Mesenchymal stem cell (in vitro differentiated cells and primary cell): ENCODE data around the gene CRY2.

Experiments used
- DNase-seq: peaks from one replicate; pipeline ENCODE4 v3.0.0-alpha.2; 2013
- H2AFZ ChIP-seq: one replicate; pipeline ENCODE4 v1.6.1; 2013; ENCODE audit warnings: low read depth, mild to moderate bottlenecking, control low read depth, inconsistent platforms, low read length, moderate library complexity
- H2AK5ac ChIP-seq: 2 replicates; pipeline ENCODE4 v1.6.1; 2013; ENCODE audit warnings: low read length, moderate library complexity, mild to moderate bottlenecking, inconsistent platforms; ENCODE audit not compliant: severe bottlenecking
- H2BK120ac ChIP-seq: one replicate; pipeline ENCODE4 v1.6.1; 2013; ENCODE audit warnings: low read depth, mild to moderate bottlenecking, inconsistent platforms, low read length, moderate library complexity
- H2BK12ac ChIP-seq, 2 experiments: one replicate each; pipeline ENCODE4 v1.6.1; 2013; ENCODE audit warnings: inconsistent platforms in 2 of 2, low read length in 2 of 2, mild to moderate bottlenecking in 2 of 2, moderate library complexity in 2 of 2, control low read depth in 1 of 2
- H2BK15ac ChIP-seq: one replicate; pipeline ENCODE4 v1.6.1; 2013; ENCODE audit warnings: mild to moderate bottlenecking, low read depth, inconsistent platforms; ENCODE audit not compliant: poor library complexity, severe bottlenecking
- H2BK5ac ChIP-seq: 2 replicates; pipeline ENCODE4 v1.6.1; 2013; ENCODE audit warnings: low read depth, mild to moderate bottlenecking, low read length, control low read depth, inconsistent platforms; ENCODE audit not compliant: poor library complexity, severe bottlenecking
- H3K14ac ChIP-seq, 2 experiments: one replicate each; pipeline ENCODE4 v1.6.1; 2013; ENCODE audit warnings: inconsistent platforms in 2 of 2, low read length in 2 of 2, control low read depth in 1 of 2, mild to moderate bottlenecking in 1 of 2, moderate library complexity in 1 of 2
- H3K18ac ChIP-seq, 2 experiments: one replicate each; pipeline ENCODE4 v1.6.1; 2013; ENCODE audit warnings: inconsistent platforms in 2 of 2, low read length in 2 of 2, control low read depth in 1 of 2, low read depth in 1 of 2, mild to moderate bottlenecking in 1 of 2
- H3K23ac ChIP-seq, 2 experiments: one replicate each; pipeline ENCODE4 v1.6.1; 2013; ENCODE audit warnings: inconsistent platforms in 2 of 2, low read length in 2 of 2, mild to moderate bottlenecking in 2 of 2, moderate library complexity in 2 of 2, control low read depth in 1 of 2
- H3K27ac ChIP-seq: 2 replicates; pipeline ENCODE4 v1.5.1; 2013; ENCODE audit warnings: mild to moderate bottlenecking, moderate library complexity, low read length, control low read depth, inconsistent platforms; ENCODE audit not compliant: poor library complexity, severe bottlenecking
- H3K27me3 ChIP-seq, 2 experiments: 2 replicates each; pipeline versions ENCODE4 v1.6.1 to v1.7.0; 2013; ENCODE audit warnings: low read length in 2 of 2, mild to moderate bottlenecking in 2 of 2, moderate library complexity in 2 of 2, control low read depth in 1 of 2, inconsistent platforms in 1 of 2; ENCODE audit not compliant: control insufficient read depth in 1 of 2, insufficient read depth in 1 of 2
- H3K36me3 ChIP-seq, 2 experiments: 2 replicates each; pipeline versions ENCODE4 v1.6.1 to v1.7.0; 2013; ENCODE audit warnings: low read length in 2 of 2, control low read depth in 1 of 2, inconsistent platforms in 1 of 2, low read depth in 1 of 2, mild to moderate bottlenecking in 1 of 2; ENCODE audit not compliant: insufficient read depth in 2 of 2, control insufficient read depth in 1 of 2
- H3K4ac ChIP-seq, 2 experiments: one replicate each; pipeline ENCODE4 v1.6.1; 2013; ENCODE audit warnings: inconsistent platforms in 2 of 2, low read length in 2 of 2, mild to moderate bottlenecking in 2 of 2, moderate library complexity in 2 of 2, control low read depth in 1 of 2, low read depth in 1 of 2
- H3K4me1 ChIP-seq: 2 replicates; pipeline ENCODE4 v1.6.1; 2013; ENCODE audit warnings: low read depth, low read length, control low read depth; ENCODE audit not compliant: control insufficient read depth, insufficient read depth
- H3K4me2 ChIP-seq: 2 replicates; pipeline ENCODE4 v1.6.1; 2013; ENCODE audit warnings: low read length, mild to moderate bottlenecking, inconsistent platforms; ENCODE audit not compliant: poor library complexity, severe bottlenecking
- H3K4me3 ChIP-seq, 2 experiments: 2 replicates each; pipeline versions ENCODE4 v1.5.1 to v1.7.0; 2013; ENCODE audit warnings: low read length in 2 of 2, mild to moderate bottlenecking in 2 of 2, control low read depth in 1 of 2, low read depth in 1 of 2; ENCODE audit not compliant: insufficient read depth in 1 of 2
- H3K79me1 ChIP-seq: replicated peaks from 2 replicates; pipeline ENCODE4 v1.6.1; 2013; ENCODE audit warnings: mild to moderate bottlenecking, control low read depth, low read length, inconsistent platforms; ENCODE audit not compliant: poor library complexity, severe bottlenecking
- H3K9ac ChIP-seq: 2 replicates; pipeline ENCODE4 v1.7.0; 2013; ENCODE audit warnings: mild to moderate bottlenecking, low read length, moderate library complexity
- H3K9me3 ChIP-seq: 2 replicates; pipeline ENCODE4 v1.7.0; 2013; ENCODE audit warnings: mild to moderate bottlenecking, low read length; ENCODE audit not compliant: control insufficient read depth
- H4K8ac ChIP-seq: one replicate; pipeline ENCODE4 v1.6.1; 2013; ENCODE audit warnings: inconsistent platforms, mild to moderate bottlenecking, low read length, moderate library complexity
- H4K91ac ChIP-seq: one replicate; pipeline ENCODE4 v1.6.1; 2013; ENCODE audit warnings: mild to moderate bottlenecking, low read length, inconsistent platforms
- WGBS: methylation state at CpG from one replicate; pipeline ENCODE4 v1.1.7; 2013; ENCODE audit warnings: mixed read lengths; 5-methylcytosine and 5-hydroxymethylcytosine counted together

Gene CRY2

DNA sequence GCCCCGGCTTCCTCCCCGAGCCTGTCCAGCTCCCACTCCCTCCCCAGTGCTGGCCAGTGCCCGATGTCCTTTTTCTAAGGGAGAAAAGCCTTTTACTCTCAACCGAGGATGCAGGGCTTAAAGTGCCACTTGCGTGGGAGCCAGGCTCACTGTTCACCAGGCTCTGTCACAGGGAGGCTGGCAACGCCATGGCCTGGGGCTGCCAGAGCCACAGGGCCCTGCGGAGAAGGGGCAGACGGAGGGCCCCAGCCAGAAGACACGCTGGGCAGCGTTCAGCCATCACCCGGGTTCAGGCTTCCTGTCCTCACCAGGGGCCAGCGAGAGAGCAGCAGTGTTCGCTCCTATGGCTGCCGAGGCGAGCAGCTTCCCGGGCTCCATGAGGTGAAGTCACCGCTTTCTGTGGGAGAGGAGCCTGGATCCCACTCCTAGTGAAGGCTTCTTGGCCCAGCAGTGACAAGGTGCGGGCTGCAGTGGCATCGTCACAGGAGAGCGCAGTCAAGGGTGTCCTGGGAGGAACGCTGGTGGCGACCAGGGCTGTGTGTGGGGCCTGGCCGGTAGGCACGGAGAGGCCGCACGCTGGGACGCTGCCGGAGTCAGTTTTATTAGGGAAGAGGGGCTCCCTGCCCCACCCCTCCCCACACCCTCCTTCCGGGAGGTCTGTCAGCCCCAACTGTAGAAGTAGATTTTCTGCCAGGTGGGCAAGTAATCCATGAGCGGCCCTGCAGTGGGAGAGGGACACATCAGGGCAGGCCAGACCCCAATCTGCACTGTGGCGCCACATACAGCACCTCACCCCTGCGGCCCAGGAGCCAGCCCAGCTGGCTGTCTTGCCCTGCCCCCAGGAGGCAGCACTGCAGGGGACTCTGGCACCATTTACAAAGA is 62.6 kb downstream of the CRY2 start:
- no peak overlapping the region for H3K23ac ChIP-seq
- no peak overlapping the region for H2BK12ac ChIP-seq
- no peak overlapping the region for H4K8ac ChIP-seq
- H2AFZ ChIP-seq: no peak overlapping the region
- no peak overlapping the region for H2BK5ac ChIP-seq
- no peak overlapping the region for H3K14ac ChIP-seq
- H3K18ac ChIP-seq: no peak overlapping the region
- H3K27ac ChIP-seq: no peak overlapping the region
- H3K4me1 ChIP-seq: peaks cover 6% of the 10 kb centered on the region
- no peak overlapping the region for H4K91ac ChIP-seq
- no peak overlapping the region for H3K4me2 ChIP-seq
- WGBS: 89% methylated on average over 29 of the region's 32 CpGs
- H2BK120ac ChIP-seq: no peak overlapping the region
- no peaks in the 10 kb centered on the region for H3K27me3 ChIP-seq
- H2BK15ac ChIP-seq: no peak overlapping the region
- no peak for DNase-seq
- H3K79me1 ChIP-seq: peaks cover 15% of the 10 kb centered on the region
- no peak overlapping the region for H3K9ac ChIP-seq
- no peaks in the 10 kb centered on the region for H3K9me3 ChIP-seq
- H3K36me3 ChIP-seq: peaks cover 52 to 64% of the 10 kb centered on the region in 2 experiments
- no peak overlapping the region for H3K4ac ChIP-seq
- H3K4me3 ChIP-seq: no peak overlapping the region
- no peak overlapping the region for H2AK5ac ChIP-seq

DNA sequence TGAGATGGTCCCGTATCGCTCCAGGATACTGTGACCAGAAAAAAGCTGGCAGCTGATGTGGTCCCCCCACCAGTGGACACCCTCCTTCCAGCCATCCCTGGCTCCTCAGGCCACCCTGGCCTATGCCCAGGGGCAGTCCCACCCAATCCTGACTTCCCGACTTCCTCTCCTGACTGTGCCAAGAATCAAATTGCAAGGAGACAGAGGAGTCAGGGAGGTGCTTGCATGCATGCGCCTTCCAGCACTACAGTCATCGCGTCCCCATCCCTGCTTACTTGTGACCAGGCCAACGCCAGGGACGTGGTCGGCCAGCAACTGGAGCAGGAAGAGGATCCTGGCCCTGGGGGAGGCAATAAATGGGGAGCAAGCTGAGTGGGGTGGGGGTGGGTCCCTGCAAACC is 63.3 kb downstream of the CRY2 start:
- no peak overlapping the region for H3K27ac ChIP-seq
- no peak overlapping the region for H3K4ac ChIP-seq
- no peak overlapping the region for H4K8ac ChIP-seq
- H3K4me2 ChIP-seq: no peak overlapping the region
- H3K9ac ChIP-seq: no peak overlapping the region
- H3K14ac ChIP-seq: no peak overlapping the region
- no peaks in the 10 kb centered on the region for H3K27me3 ChIP-seq
- H3K23ac ChIP-seq: no peak overlapping the region
- no peak overlapping the region for H2BK5ac ChIP-seq
- H2AFZ ChIP-seq: no peak overlapping the region
- no peak overlapping the region for H2BK120ac ChIP-seq
- peaks cover 22% of the 10 kb centered on the region for H3K79me1 ChIP-seq
- no peak overlapping the region for H2BK15ac ChIP-seq
- no peak overlapping the region for H4K91ac ChIP-seq
- no peaks in the 10 kb centered on the region for H3K9me3 ChIP-seq
- 99% methylated on average over 9 of the region's 9 CpGs for WGBS
- H3K18ac ChIP-seq: no peak overlapping the region
- peaks cover 6% of the 10 kb centered on the region for H3K4me1 ChIP-seq
- no peak overlapping the region for H2BK12ac ChIP-seq
- DNase-seq: no peak
- H3K4me3 ChIP-seq: no peak overlapping the region
- no peak overlapping the region for H2AK5ac ChIP-seq
- peaks cover 60 to 67% of the 10 kb centered on the region in 2 experiments for H3K36me3 ChIP-seq

DNA sequence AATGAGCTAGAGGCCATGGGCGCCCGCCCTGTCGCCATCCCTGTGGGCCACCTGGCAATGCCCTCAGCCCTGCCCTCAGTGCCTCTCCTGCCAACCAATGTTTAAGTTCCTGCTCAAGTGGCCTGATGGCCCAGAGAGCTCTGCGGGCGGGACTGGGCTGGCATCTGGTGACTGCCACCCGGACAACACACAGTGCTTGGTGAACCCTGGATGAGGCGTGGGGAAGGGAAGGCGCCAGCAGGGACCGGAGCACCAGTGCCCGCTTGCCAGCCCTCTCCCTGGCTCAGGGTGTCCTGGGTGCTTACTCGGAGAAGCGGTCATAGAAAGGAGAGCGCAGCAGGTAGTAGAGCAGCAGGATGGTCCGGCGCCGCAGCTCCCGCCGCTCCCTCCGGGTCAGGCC is 66.2 kb downstream of the CRY2 start:
- Histone ChIP-seq H2AFZ (no peak overlapping the region), H4K8ac (no peak overlapping the region), H3K9ac (no peak overlapping the region), H3K27me3 (no peaks in the 10 kb centered on the region), H2AK5ac (no peak overlapping the region), H2BK12ac (no peak overlapping the region), H2BK15ac (no peak overlapping the region), H3K4ac (no peak overlapping the region), H3K14ac (no peak overlapping the region), H2BK5ac (no peak overlapping the region), H3K4me1 (peaks cover 15% of the 10 kb centered on the region), H4K91ac (no peak overlapping the region), H3K4me2 (no peak overlapping the region), H3K18ac (no peak overlapping the region), H3K4me3 (no peak overlapping the region), H3K9me3 (no peaks in the 10 kb centered on the region), H3K36me3 (peaks cover 67 to 74% of the 10 kb centered on the region in 2 experiments), H3K79me1 (peaks cover 30% of the 10 kb centered on the region), H3K23ac (no peak overlapping the region), H2BK120ac (no peak overlapping the region), H3K27ac (no peak overlapping the region)
- WGBS: 97% methylated on average over 19 of the region's 19 CpGs
- no peak for DNase-seq

GRCh38 chr11:45913942-45914635 is 66.8 kb downstream of the CRY2 start:
- Histone ChIP-seq H3K4me3 (no peak overlapping the region), H3K23ac (no peak overlapping the region), H2AK5ac (no peak overlapping the region), H3K4me1 (peaks cover 15% of the 10 kb centered on the region), H2BK12ac (no peak overlapping the region), H4K91ac (no peak overlapping the region), H3K9ac (no peak overlapping the region), H3K79me1 (peaks cover 30% of the 10 kb centered on the region), H3K4me2 (no peak overlapping the region), H2BK5ac (no peak overlapping the region), H3K27me3 (no peaks in the 10 kb centered on the region), H3K14ac (no peak overlapping the region), H3K4ac (no peak overlapping the region), H2BK120ac (no peak overlapping the region), H3K27ac (no peak overlapping the region), H3K18ac (no peak overlapping the region), H2BK15ac (no peak overlapping the region), H3K36me3 (peaks cover 65 to 69% of the 10 kb centered on the region in 2 experiments), H4K8ac (no peak overlapping the region), H3K9me3 (no peaks in the 10 kb centered on the region), H2AFZ (no peak overlapping the region)
- no peak for DNase-seq
- WGBS: 90% methylated on average over 21 of the region's 22 CpGs
